Fibroblast of lung (primary cell): ENCODE data around the gene BCKDHB. TPM values are rescaled to one million over a fixed set of nuclear protein-coding genes. Genes with fewer than 3 reads are reported as not detected.

Experiments used
- DNase-seq, 2 donors: peaks; one replicate each; pipeline versions ENCODE4 v3.0.0 to v3.0.0-alpha.2; 2010; ENCODE audit warnings: low read depth in 2 of 2
- H2AFZ ChIP-seq: 2 replicates; pipeline ENCODE4 v1.5.1; 2012; ENCODE audit warnings: low read length, control low read depth, inconsistent platforms
- H3K27ac ChIP-seq: 2 replicates; pipeline ENCODE4 v1.5.1; 2011; ENCODE audit warnings: low read length, control low read depth; ENCODE audit not compliant: insufficient read depth
- H3K27me3 ChIP-seq: 2 replicates; pipeline ENCODE4 v1.5.1; 2011; ENCODE audit warnings: mild to moderate bottlenecking, low read length; ENCODE audit not compliant: control insufficient read depth, insufficient read depth
- H3K36me3 ChIP-seq: 2 replicates; pipeline ENCODE4 v1.5.1; 2011; ENCODE audit warnings: low read length; ENCODE audit not compliant: control insufficient read depth, insufficient read depth
- H3K4me1 ChIP-seq: 2 replicates; pipeline ENCODE4 v1.5.1; 2011; ENCODE audit warnings: low read length; ENCODE audit not compliant: control insufficient read depth, insufficient read depth; ENCODE audit errors: extremely low read depth
- H3K4me2 ChIP-seq: 2 replicates; pipeline ENCODE4 v1.5.1; 2011; ENCODE audit warnings: low read length, control low read depth; ENCODE audit not compliant: insufficient read depth; ENCODE audit errors: extremely low read depth
- H3K4me3 ChIP-seq, 4 experiments: fragments of 200-600 bp in 1 of 4; sonication (generic) in 1 of 4; replicated peaks in 1 of 4; 2 replicates each; pipeline ENCODE4 v1.5.1; 2011 to 2016; ENCODE audit warnings: low read length in 4 of 4, low read depth in 3 of 4, mild to moderate bottlenecking in 3 of 4, control low read depth in 2 of 4, inconsistent platforms in 1 of 4, mixed read lengths in 1 of 4; ENCODE audit not compliant: insufficient read depth in 1 of 4; ENCODE audit errors: control extremely low read depth in 1 of 4
- H3K79me2 ChIP-seq: 2 replicates; pipeline ENCODE4 v1.5.1; 2012; ENCODE audit warnings: mild to moderate bottlenecking, low read length, inconsistent platforms; ENCODE audit not compliant: control insufficient read depth, insufficient read depth
- H3K9ac ChIP-seq: 2 replicates; pipeline ENCODE4 v1.5.1; 2011; ENCODE audit warnings: mild to moderate bottlenecking, low read length, control low read depth; ENCODE audit not compliant: insufficient read depth
- H3K9me3 ChIP-seq: 2 replicates; pipeline ENCODE4 v1.5.1; 2012; ENCODE audit warnings: low read depth, low read length; ENCODE audit not compliant: control insufficient read depth, insufficient read depth
- H4K20me1 ChIP-seq: 2 replicates; pipeline ENCODE4 v1.5.1; 2011; ENCODE audit warnings: low read length; ENCODE audit not compliant: control insufficient read depth, insufficient read depth; ENCODE audit errors: extremely low read depth
- EZH2 ChIP-seq: IDR thresholded peaks from 2 replicates; pipeline ENCODE4 v1.5.1; 2012; ENCODE audit warnings: low read length, control low read depth, mild to moderate bottlenecking; ENCODE audit errors: missing control alignments
- polyA plus RNA-seq, 2 donors: library from polyadenylated mRNA; depleted of rRNA in 1 of 2; stranded (reverse) in 1 of 2; unstranded in 1 of 2; fragments of >200 nt; gene quantifications; 2 replicates each; pipeline ENCODE4 v1.2.1, GENCODE V29; 2011 to 2012; ENCODE audit warnings: missing spikeins in 1 of 2
- total RNA-seq: library from RNA; depleted of rRNA; stranded (reverse); fragments of >200 nt; gene quantifications from 2 replicates; pipeline ENCODE4 v1.2.1, GENCODE V29; 2014
- TF ChIP-seq, protein P1 (sequence below), 2 donors: IDR thresholded peaks in 1 of 2; conservative IDR thresholded peaks in 1 of 2; 1 replicate in 1 of 2; 2 replicates in 1 of 2; pipeline ENCODE4 v1.5.1; 2011 to 2012; ENCODE audit warnings: low read length in 2 of 2, control low read depth in 1 of 2, inconsistent platforms in 1 of 2, low read depth in 1 of 2, mild to moderate bottlenecking in 1 of 2

The BCKDHB gene
- total and polyA plus RNA-seq, 2 donors (not counting 1 experiment from before 2014, with no cell fraction given) = 8.3 to 16.2 TPM

DNA sequence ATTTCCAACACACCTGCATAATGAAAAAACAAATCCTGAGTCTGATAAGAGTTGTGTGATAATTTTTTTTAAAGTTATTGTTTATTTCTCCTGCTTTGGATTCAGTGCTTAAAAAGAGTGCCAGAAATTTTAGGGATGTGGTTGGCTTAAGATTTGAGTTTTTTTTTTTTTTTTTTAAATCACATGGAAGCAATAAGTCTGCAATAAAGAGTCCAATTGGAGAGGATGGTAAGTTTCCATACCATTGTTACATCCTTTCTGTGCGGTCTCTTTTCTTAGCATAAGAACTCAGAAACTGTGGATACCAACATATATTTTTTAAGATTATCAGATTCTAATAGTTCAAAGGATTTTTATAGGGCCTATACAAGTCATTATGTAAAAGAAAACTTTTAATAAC is 171.0 kb downstream of the BCKDHB start:
- no peak overlapping the region for H3K27ac ChIP-seq
- no peak overlapping the region for H2AFZ ChIP-seq
- no peak overlapping the region for H3K4me3 ChIP-seq
- H3K79me2 ChIP-seq = no peaks in the 10 kb centered on the region
- no peak for DNase-seq
- no peak overlapping the region for H3K9ac ChIP-seq
- H3K36me3 ChIP-seq = no peaks in the 10 kb centered on the region
- TF ChIP-seq, protein P1, sequence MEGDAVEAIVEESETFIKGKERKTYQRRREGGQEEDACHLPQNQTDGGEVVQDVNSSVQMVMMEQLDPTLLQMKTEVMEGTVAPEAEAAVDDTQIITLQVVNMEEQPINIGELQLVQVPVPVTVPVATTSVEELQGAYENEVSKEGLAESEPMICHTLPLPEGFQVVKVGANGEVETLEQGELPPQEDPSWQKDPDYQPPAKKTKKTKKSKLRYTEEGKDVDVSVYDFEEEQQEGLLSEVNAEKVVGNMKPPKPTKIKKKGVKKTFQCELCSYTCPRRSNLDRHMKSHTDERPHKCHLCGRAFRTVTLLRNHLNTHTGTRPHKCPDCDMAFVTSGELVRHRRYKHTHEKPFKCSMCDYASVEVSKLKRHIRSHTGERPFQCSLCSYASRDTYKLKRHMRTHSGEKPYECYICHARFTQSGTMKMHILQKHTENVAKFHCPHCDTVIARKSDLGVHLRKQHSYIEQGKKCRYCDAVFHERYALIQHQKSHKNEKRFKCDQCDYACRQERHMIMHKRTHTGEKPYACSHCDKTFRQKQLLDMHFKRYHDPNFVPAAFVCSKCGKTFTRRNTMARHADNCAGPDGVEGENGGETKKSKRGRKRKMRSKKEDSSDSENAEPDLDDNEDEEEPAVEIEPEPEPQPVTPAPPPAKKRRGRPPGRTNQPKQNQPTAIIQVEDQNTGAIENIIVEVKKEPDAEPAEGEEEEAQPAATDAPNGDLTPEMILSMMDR (conservative IDR thresholded peaks at IDR 0.05 in 1 of 2, IDR thresholded peaks at IDR 0.05 in 1 of 2; ENCODE audit: low read depth in 1 of 2, low read length in 2 of 2) = no peak
- TF ChIP-seq EZH2 = no peak
- no peak overlapping the region for H3K4me2 ChIP-seq
- no peaks in the 10 kb centered on the region for H3K4me1 ChIP-seq
- no peaks in the 10 kb centered on the region for H4K20me1 ChIP-seq
- H3K27me3 ChIP-seq = no peaks in the 10 kb centered on the region
- H3K9me3 ChIP-seq = no peaks in the 10 kb centered on the region

DNA sequence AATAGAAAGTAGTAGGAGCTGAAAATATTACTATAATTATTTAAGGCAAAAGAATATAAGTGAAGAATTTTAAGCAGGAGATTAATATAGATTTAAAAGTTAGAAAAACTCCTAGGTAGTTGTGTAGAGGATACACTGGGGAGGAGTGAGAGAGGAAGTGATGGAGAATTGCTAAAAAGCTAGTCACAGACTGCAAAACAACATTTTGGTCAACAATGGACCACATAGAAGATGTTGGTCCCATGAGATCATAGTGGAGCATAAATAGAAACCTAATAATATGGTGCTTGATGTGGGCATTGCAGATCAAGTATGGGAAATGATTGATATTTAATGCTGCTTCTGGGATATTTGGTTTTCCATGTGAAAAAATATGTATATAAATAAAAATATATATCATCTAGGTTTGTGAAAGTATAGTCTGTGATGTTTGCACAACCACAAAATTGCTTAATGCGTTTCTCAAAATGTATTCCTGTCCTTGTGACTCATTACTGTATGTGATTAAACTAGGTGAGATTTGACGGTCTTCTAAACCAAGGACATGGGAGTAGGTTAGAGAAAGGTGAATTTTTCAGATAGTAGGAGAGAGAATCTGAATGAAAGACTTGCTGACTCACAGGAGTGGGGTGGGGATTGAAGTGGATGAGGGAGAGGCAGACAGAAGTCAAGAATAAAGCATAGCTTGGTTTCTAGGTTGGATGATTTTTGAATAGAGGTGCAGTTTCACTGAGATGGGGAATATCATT is 174.0 kb downstream of the BCKDHB start:
- no peak overlapping the region for H2AFZ ChIP-seq
- H3K9ac ChIP-seq = no peak overlapping the region
- H3K79me2 ChIP-seq = no peaks in the 10 kb centered on the region
- H3K36me3 ChIP-seq = no peaks in the 10 kb centered on the region
- no peaks in the 10 kb centered on the region for H4K20me1 ChIP-seq
- TF ChIP-seq, protein P1 (conservative IDR thresholded peaks at IDR 0.05 in 1 of 2, IDR thresholded peaks at IDR 0.05 in 1 of 2; ENCODE audit: low read depth in 1 of 2, low read length in 2 of 2) = no peak
- TF ChIP-seq EZH2 = no peak
- no peaks in the 10 kb centered on the region for H3K9me3 ChIP-seq
- no peaks in the 10 kb centered on the region for H3K4me1 ChIP-seq
- H3K4me2 ChIP-seq = no peak overlapping the region
- H3K27me3 ChIP-seq = no peaks in the 10 kb centered on the region
- H3K27ac ChIP-seq = no peak overlapping the region
- peak; percentile 23 to 69 for DNase-seq
- no peak overlapping the region for H3K4me3 ChIP-seq

DNA sequence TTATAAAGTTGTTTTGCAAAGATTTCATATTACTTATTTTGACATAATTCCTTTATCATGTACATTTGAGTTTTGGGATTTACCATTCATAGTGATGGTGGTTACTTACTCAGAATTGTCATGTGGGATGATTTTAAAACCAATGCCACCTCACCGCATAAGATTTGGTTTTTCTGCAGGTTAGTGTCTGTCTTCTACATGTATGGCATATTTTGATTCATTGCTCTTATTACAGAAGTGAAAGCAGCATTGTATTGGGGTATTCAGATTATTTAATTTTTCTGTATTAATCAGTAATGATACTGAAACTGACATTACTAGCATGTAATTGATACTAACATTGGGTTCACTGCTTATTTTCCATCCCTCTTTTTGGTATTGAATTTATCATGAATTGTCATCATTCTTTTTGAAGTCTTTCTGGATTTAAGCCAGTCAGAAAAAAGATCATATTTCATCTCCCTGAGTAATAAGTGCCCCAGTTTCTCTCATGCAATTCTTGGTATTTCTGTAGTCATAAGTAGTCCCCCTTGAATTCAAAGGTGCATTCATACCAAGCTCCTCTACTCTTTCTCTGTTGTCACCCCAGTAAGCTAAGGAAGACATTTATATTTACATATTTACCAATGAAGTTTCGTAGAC is 176.6 kb downstream of the BCKDHB start:
- H3K4me3 ChIP-seq = no peak overlapping the region
- H3K36me3 ChIP-seq = no peaks in the 10 kb centered on the region
- peak in 1 of 2 donors; percentile 18 for DNase-seq
- no peaks in the 10 kb centered on the region for H3K79me2 ChIP-seq
- TF ChIP-seq, protein P1 (conservative IDR thresholded peaks at IDR 0.05 in 1 of 2, IDR thresholded peaks at IDR 0.05 in 1 of 2; ENCODE audit: low read depth in 1 of 2, low read length in 2 of 2) = no peak
- TF ChIP-seq EZH2 = no peak
- no peak overlapping the region for H3K27ac ChIP-seq
- no peak overlapping the region for H2AFZ ChIP-seq
- H3K9ac ChIP-seq = no peak overlapping the region
- no peaks in the 10 kb centered on the region for H3K9me3 ChIP-seq
- H4K20me1 ChIP-seq = no peaks in the 10 kb centered on the region
- no peaks in the 10 kb centered on the region for H3K27me3 ChIP-seq
- H3K4me1 ChIP-seq = no peaks in the 10 kb centered on the region
- no peak overlapping the region for H3K4me2 ChIP-seq
